ENCODE results near the gene NPM1.
A peak's percentile ranks its signal among the peaks of the same experiment; 100 is the strongest.
"Not testable (repeated sequence)": the region's sequence is repeated elsewhere in the genome, so short reads cannot be mapped to it uniquely, and the experiment has no call there.

The NPM1 gene

GRCh38 chr5:171367424-171368370 lies 20.0 kb upstream of the NPM1 start:
- Mint-ChIP-seq H3K27ac (no peak overlapping the region), H3K27me3 (peaks cover 35 to 64% of the 10 kb centered on the region in 2 donors), H3K4me1 (ENCODE audit: low read depth in 2 of 2) (peaks cover 2 to 4% of the 10 kb centered on the region in 2 donors), H3K4me3 (no peak overlapping the region), H3K36me3 (ENCODE audit: insufficient read depth) (no peaks in the 10 kb centered on the region), H3K9me3 (no peaks in the 10 kb centered on the region)
- no peak for ATAC-seq (replicated peaks)
- no peak for DNase-seq

DNA sequence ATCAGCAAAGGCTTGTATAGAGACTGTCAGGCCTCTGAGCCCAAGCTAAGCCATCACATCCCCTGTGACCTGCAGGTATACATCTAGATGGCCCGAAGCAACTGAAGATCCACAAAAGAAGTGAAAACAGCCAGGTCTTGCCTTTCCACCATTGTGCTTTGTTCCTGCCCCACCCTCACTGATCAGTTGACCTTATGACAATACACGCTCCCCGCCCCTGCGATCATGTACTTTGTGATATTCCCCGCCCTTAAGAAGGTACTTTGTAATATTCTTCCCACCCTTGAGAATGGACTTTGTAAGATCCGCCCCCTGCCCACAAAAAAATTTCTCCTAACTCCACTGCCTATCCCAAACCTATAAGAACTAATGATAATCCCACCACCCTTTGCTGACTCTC lies 18.6 kb upstream of the NPM1 start:
- no peaks in the 10 kb centered on the region for H3K9me3 Mint-ChIP-seq
- no peak for ATAC-seq (replicated peaks)
- DNase-seq: no peak
- H3K27me3 Mint-ChIP-seq: peaks cover 24 to 51% of the 10 kb centered on the region in 2 donors
- no peaks in the 10 kb centered on the region for H3K36me3 Mint-ChIP-seq (ENCODE audit: insufficient read depth)
- no peak overlapping the region for H3K4me3 Mint-ChIP-seq
- H3K27ac Mint-ChIP-seq: no peak overlapping the region
- peaks cover 2 to 4% of the 10 kb centered on the region in 2 donors for H3K4me1 Mint-ChIP-seq (ENCODE audit: low read depth in 2 of 2)

- Mint-ChIP-seq H3K36me3 (ENCODE audit: insufficient read depth) (no peaks in the 10 kb centered on the region), H3K9me3 (no peaks in the 10 kb centered on the region), H3K4me3 (no peak overlapping the region), H3K4me1 (ENCODE audit: low read depth in 2 of 2) (peaks cover 2 to 4% of the 10 kb centered on the region in 2 donors), H3K27me3 (peaks cover 23 to 47% of the 10 kb centered on the region in 2 donors), H3K27ac (no peak overlapping the region)
- DNase-seq (no peak), ATAC-seq (replicated peaks) (no peak)
Measured at GRCh38 chr5:171369898-171370297, 17.8 kb upstream of the NPM1 start.

GRCh38 chr5:171370881-171371280 lies 16.8 kb upstream of the NPM1 start:
- H3K36me3 Mint-ChIP-seq (ENCODE audit: insufficient read depth); H3K4me3 Mint-ChIP-seq; H3K4me1 Mint-ChIP-seq (ENCODE audit: low read depth in 2 of 2); H3K9me3 Mint-ChIP-seq; H3K27ac Mint-ChIP-seq; ATAC-seq (replicated peaks); DNase-seq: not testable (repeated sequence)
- peaks cover 16 to 37% of the 10 kb centered on the region in 2 donors for H3K27me3 Mint-ChIP-seq

DNA sequence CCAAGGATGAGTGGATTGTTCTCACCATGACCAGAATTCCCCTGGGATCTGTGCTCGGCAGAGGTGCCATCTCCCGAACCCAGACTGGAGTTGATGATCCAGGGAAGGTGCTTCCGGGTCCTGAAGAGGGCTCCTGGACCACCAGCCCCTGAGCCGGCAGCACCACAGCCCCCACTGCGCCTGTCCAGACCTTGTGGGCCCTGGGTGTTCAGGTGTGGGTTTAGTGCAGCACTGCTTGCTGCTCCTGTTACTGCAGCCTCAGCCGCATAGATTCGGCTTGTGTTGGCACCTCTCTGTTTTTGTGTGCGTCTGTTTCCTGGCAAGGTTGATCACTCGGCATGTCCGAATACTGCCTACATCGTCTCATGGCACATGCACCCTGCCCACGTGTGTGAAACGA lies 16.3 kb upstream of the NPM1 start:
- Mint-ChIP-seq H3K27me3 (peaks cover 16 to 33% of the 10 kb centered on the region in 2 donors), H3K4me3 (no peak overlapping the region), H3K9me3 (no peaks in the 10 kb centered on the region), H3K27ac (no peak overlapping the region), H3K36me3 (ENCODE audit: insufficient read depth) (no peaks in the 10 kb centered on the region), H3K4me1 (ENCODE audit: low read depth in 2 of 2) (peaks cover 0 to 2% of the 10 kb centered on the region in 2 donors)
- no peak for DNase-seq
- ATAC-seq (replicated peaks): no peak

DNA sequence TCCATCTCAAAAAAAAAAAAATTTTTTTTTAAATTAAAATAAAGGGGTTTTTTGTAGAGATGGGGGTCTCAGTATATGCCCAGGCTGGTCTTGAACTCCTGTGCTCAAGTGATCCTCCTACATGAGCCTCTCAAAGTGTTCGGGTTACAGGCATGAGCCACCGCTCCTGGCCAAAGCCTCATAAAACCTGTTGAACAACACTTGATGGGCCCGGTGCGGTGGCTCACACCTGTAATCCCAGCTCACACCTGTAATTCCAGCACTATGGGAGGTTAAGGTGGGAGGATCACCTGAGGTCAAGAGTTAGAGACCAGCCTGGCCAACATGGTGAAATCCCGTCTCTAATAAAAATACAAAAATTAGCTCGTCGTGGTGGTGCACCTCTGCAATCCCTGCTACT lies 7.7 kb upstream of the NPM1 start:
- H3K4me3 Mint-ChIP-seq: no peak overlapping the region
- no peaks in the 10 kb centered on the region for H3K9me3 Mint-ChIP-seq
- no peaks in the 10 kb centered on the region for H3K4me1 Mint-ChIP-seq (ENCODE audit: low read depth in 2 of 2)
- no peak for DNase-seq
- no peaks in the 10 kb centered on the region for H3K27me3 Mint-ChIP-seq
- ATAC-seq (replicated peaks): no peak
- H3K36me3 Mint-ChIP-seq (ENCODE audit: insufficient read depth): no peaks in the 10 kb centered on the region
- no peak overlapping the region for H3K27ac Mint-ChIP-seq

DNA sequence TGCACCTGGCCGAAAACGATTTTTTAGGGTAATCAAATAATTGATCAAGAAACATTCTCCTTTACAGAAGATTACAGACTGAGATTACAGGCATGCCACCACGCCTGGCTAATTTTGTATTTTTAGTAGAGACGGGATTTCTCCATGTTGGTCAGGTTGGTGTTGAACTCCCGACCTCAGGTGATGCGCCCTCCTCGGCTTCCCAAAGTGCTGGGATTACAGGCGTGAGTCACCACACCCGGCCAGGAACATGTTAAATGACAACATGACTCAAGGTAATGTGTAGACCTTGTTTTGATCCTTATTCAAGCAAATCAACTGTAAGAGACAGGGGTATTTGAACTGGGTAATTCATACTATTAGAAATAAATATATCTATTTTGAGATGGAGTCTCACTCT lies 3.2 kb upstream of the NPM1 start:
- H3K36me3 Mint-ChIP-seq (ENCODE audit: insufficient read depth): peaks cover 29% of the 10 kb centered on the region
- ATAC-seq (replicated peaks); DNase-seq; H3K27me3 Mint-ChIP-seq; H3K27ac Mint-ChIP-seq; H3K4me3 Mint-ChIP-seq; H3K9me3 Mint-ChIP-seq: not testable (repeated sequence)
- peaks cover 19 to 25% of the 10 kb centered on the region in 2 donors for H3K4me1 Mint-ChIP-seq (ENCODE audit: low read depth in 2 of 2)

- ATAC-seq (replicated peaks); H3K9me3 Mint-ChIP-seq; DNase-seq; H3K4me3 Mint-ChIP-seq; H3K27me3 Mint-ChIP-seq; H3K27ac Mint-ChIP-seq: not testable (repeated sequence)
- peaks cover 31% of the 10 kb centered on the region for H3K36me3 Mint-ChIP-seq (ENCODE audit: insufficient read depth)
- H3K4me1 Mint-ChIP-seq (ENCODE audit: low read depth in 2 of 2): peaks cover 24 to 31% of the 10 kb centered on the region in 2 donors
Measured at GRCh38 chr5:171384999-171385398, 2.6 kb upstream of the NPM1 start.

GRCh38 chr5:171386006-171386671 lies 1.5 kb upstream of the NPM1 start:
- no peaks in the 10 kb centered on the region for H3K27me3 Mint-ChIP-seq
- no peak overlapping the region for H3K27ac Mint-ChIP-seq
- H3K4me1 Mint-ChIP-seq (ENCODE audit: low read depth in 2 of 2): peaks cover 36 to 41% of the 10 kb centered on the region in 2 donors
- DNase-seq (no peak), ATAC-seq (replicated peaks) (no peak)
- H3K9me3 Mint-ChIP-seq: peaks cover 0 to 1% of the 10 kb centered on the region in 2 donors
- peak overlapping the region; percentile 37 to 68 for H3K4me3 Mint-ChIP-seq
- peaks cover 42% of the 10 kb centered on the region for H3K36me3 Mint-ChIP-seq (ENCODE audit: insufficient read depth)

GRCh38 chr5:171386861-171387344 lies 746 bp upstream of the NPM1 start:
- ATAC-seq (replicated peaks) (no peak), DNase-seq (no peak)
- Mint-ChIP-seq H3K9me3 (peaks cover 0 to 1% of the 10 kb centered on the region in 2 donors), H3K4me1 (ENCODE audit: low read depth in 2 of 2) (peaks cover 40 to 44% of the 10 kb centered on the region in 2 donors), H3K27me3 (no peaks in the 10 kb centered on the region), H3K27ac (peak overlapping the region; percentile 96 to 98), H3K36me3 (ENCODE audit: insufficient read depth) (peaks cover 48% of the 10 kb centered on the region), H3K4me3 (peak overlapping the region; percentile 89 to 92)

DNA sequence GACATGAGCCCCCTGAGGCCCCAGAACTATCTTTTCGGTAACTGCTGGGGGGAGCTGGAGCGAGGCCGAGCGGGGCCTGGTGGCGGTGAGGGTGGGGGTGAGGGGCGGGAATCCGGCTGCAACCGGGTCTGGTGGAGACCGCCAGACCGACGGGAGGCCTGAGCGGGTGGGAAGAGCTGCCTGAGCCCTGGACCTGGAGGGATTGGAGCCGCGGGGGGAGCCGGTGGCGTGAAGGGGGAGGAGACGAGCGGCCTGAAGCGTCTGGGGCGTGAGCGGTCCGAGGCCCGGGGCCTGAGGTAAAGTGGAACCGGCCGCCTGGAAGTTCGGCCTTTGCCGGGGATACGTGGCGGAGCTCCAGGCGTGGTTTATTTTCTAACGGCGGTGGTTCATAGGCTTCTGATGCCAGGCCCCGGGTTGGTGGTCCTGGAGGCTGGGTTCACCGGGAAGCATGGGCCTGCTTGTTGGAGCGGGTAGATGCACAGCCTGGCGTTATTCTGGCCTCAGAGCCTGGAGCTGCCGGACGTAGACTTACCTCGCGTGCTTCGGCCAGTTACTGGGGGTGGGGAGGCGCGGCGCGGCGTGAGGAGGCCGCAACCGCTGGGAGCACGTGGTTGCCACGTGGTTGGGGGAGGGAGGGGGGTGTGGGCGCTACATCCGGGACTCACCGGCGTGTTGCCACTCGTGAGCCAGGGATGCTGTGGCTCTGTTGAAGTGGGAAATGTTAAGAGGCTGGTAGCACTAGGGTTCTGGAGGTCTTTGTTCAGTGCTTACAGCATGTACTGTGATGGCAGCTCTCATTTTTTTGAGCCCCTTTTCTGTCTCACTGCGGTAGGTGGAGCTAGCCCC lies 544 bp downstream of the NPM1 start:
- DNase-seq: peak; percentile 74 to 79 (median 75)
- peaks cover 50 to 52% of the 10 kb centered on the region in 2 donors for H3K4me1 Mint-ChIP-seq (ENCODE audit: low read depth in 2 of 2)
- ATAC-seq (replicated peaks): peak; percentile 51
- H3K27ac Mint-ChIP-seq: peak overlapping the region; percentile 96 to 98
- peak overlapping the region; percentile 89 to 92 for H3K4me3 Mint-ChIP-seq
- H3K27me3 Mint-ChIP-seq: no peaks in the 10 kb centered on the region
- H3K9me3 Mint-ChIP-seq: peaks cover 0 to 1% of the 10 kb centered on the region in 2 donors
- H3K36me3 Mint-ChIP-seq (ENCODE audit: insufficient read depth): peaks cover 61% of the 10 kb centered on the region

- H3K9me3 Mint-ChIP-seq: peaks cover 0 to 1% of the 10 kb centered on the region in 2 donors
- no peaks in the 10 kb centered on the region for H3K27me3 Mint-ChIP-seq
- no peak for ATAC-seq (replicated peaks)
- H3K4me1 Mint-ChIP-seq (ENCODE audit: low read depth in 2 of 2): peaks cover 53% of the 10 kb centered on the region in 2 donors
- H3K27ac Mint-ChIP-seq: peak overlapping the region; percentile 96 to 98
- peaks cover 67% of the 10 kb centered on the region for H3K36me3 Mint-ChIP-seq (ENCODE audit: insufficient read depth)
- peak overlapping the region; percentile 89 to 92 for H3K4me3 Mint-ChIP-seq
- no peak for DNase-seq
Measured at GRCh38 chr5:171388816-171389168, 1.1 kb downstream of the NPM1 start.

Measured in effector memory CD8-positive, alpha-beta T cell (primary cell).